Measurements from ENCODE around the gene ZNF346. TPM values are rescaled to one million over a fixed set of nuclear protein-coding genes. Genes with fewer than 3 reads are reported as not detected.

ZNF346 gene
- total and polyA plus RNA-seq, 10 donors, result 5.9 to 36.3 (median 25.6) TPM

GRCh38 chr5:177049285-177049684 lies 26.8 kb downstream of the ZNF346 start:
- no peak overlapping the region for H3K4me3 ChIP-seq
- no peak for TF ChIP-seq POLR2A (IDR thresholded peaks at IDR 0.05)
- no peak for TF ChIP-seq POLR2AphosphoS5 (IDR thresholded peaks at IDR 0.05)
- TF ChIP-seq CTCF (IDR thresholded peaks at IDR 0.05 in 8 of 11, conservative IDR thresholded peaks at IDR 0.05 in 3 of 11), result no peak
- intact Hi-C loops (cut with DNase I; ENCODE audit: low total_unique reads), result no loop called here
- no peak overlapping the region for H3K27ac ChIP-seq
- DNase-seq, result no peak
- no peaks in the 10 kb centered on the region for H3K4me1 ChIP-seq
- WGBS, 5 donors, result 84 to 99% (median 95%) methylated on average over 5 of the region's 5 CpGs
- H3K36me3 ChIP-seq, result peaks cover 0 to 100% (median 69%) of the 10 kb centered on the region in 6 donors
- H3K27me3 ChIP-seq (replicated peaks in 1 of 7), result no peaks in the 10 kb centered on the region
- no peaks in the 10 kb centered on the region for H3K9me3 ChIP-seq

- Histone ChIP-seq H3K4me1 (no peaks in the 10 kb centered on the region), H3K4me3 (no peak overlapping the region), H3K27ac (no peak overlapping the region), H3K9me3 (no peaks in the 10 kb centered on the region), H3K27me3 (replicated peaks in 1 of 7) (no peaks in the 10 kb centered on the region), H3K36me3 (peaks cover 0 to 89% (median 32%) of the 10 kb centered on the region in 6 donors)
- no peak for TF ChIP-seq CTCF (IDR thresholded peaks at IDR 0.05 in 8 of 11, conservative IDR thresholded peaks at IDR 0.05 in 3 of 11)
- intact Hi-C loops (cut with DNase I; ENCODE audit: low total_unique reads), result no loop called here
- 81 to 93% (median 86%) methylated on average over 10 to 12 of the region's 12 CpGs for WGBS, 5 donors
- DNase-seq, result peak; percentile 50
Observed at GRCh38 chr5:177064500-177065277, 42.2 kb downstream of the ZNF346 start.

- no peak for TF ChIP-seq POLR2A (IDR thresholded peaks at IDR 0.05)
- no peak for TF ChIP-seq CTCF (IDR thresholded peaks at IDR 0.05 in 8 of 11, conservative IDR thresholded peaks at IDR 0.05 in 3 of 11)
- TF ChIP-seq POLR2AphosphoS5 (IDR thresholded peaks at IDR 0.05), result no peak
Observed at GRCh38 chr5:177065491-177065890, 43.0 kb downstream of the ZNF346 start.

GRCh38 chr5:177066224-177066623 lies 43.7 kb downstream of the ZNF346 start:
- 91 to 95% (median 94%) methylated on average over 2 of the region's 2 CpGs for WGBS, 5 donors
- Histone ChIP-seq H3K27ac (no peak overlapping the region), H3K4me1 (peaks cover 0 to 8% (median 2%) of the 10 kb centered on the region in 6 donors), H3K36me3 (peaks cover 0 to 77% (median 32%) of the 10 kb centered on the region in 6 donors), H3K4me3 (no peak overlapping the region), H3K27me3 (replicated peaks in 1 of 7) (no peaks in the 10 kb centered on the region), H3K9me3 (no peaks in the 10 kb centered on the region)
- intact Hi-C loops (cut with DNase I; ENCODE audit: low total_unique reads), result no loop called here
- TF ChIP-seq POLR2A (IDR thresholded peaks at IDR 0.05), result no peak
- TF ChIP-seq CTCF (IDR thresholded peaks at IDR 0.05 in 8 of 11, conservative IDR thresholded peaks at IDR 0.05 in 3 of 11), result no peak
- no peak for TF ChIP-seq POLR2AphosphoS5 (IDR thresholded peaks at IDR 0.05)
- DNase-seq, result no peak

More at GRCh38 chr5:177065491-177065890, 43.0 kb downstream of the ZNF346 start:
- intact Hi-C loops (cut with DNase I; ENCODE audit: low total_unique reads), result no loop called here
- 80 to 87% (median 83%) methylated on average over 6 of the region's 6 CpGs for WGBS, 5 donors
- H3K4me3 ChIP-seq, result no peak overlapping the region
- H3K36me3 ChIP-seq, result peaks cover 0 to 82% (median 32%) of the 10 kb centered on the region in 6 donors
- H3K27ac ChIP-seq, result no peak overlapping the region
- H3K4me1 ChIP-seq, result peaks cover 0 to under 1% (median 0%) of the 10 kb centered on the region in 6 donors
- no peak for DNase-seq
- no peaks in the 10 kb centered on the region for H3K27me3 ChIP-seq (replicated peaks in 1 of 7)
- no peaks in the 10 kb centered on the region for H3K9me3 ChIP-seq

All from spleen (tissue), 11 donors.